Measurements from ENCODE around the gene SRRM2. TPM values are rescaled to one million over a fixed set of nuclear protein-coding genes. Genes with fewer than 3 reads are reported as not detected.

Gene SRRM2
- total RNA-seq, 2 experiments from 2014 or later = 460 to 507 TPM

GRCh38 chr16:2710711-2711231, 41.7 kb upstream of the SRRM2 start:
- Mint-ChIP-seq H3K4me3 (no peak overlapping the region), H3K27ac (no peak overlapping the region), H3K27me3 (peaks cover 8% of the 10 kb centered on the region), H3K9me3 (no peaks in the 10 kb centered on the region), H3K4me1 (peaks cover 3% of the 10 kb centered on the region), H3K36me3 (peaks cover 4% of the 10 kb centered on the region)
- DNase-seq = no peak

GRCh38 chr16:2711370-2712062, 40.9 kb upstream of the SRRM2 start:
- Mint-ChIP-seq H3K27me3 (peaks cover 8% of the 10 kb centered on the region), H3K36me3 (peaks cover 4% of the 10 kb centered on the region), H3K4me1 (peaks cover 6% of the 10 kb centered on the region), H3K27ac (no peak overlapping the region), H3K9me3 (no peaks in the 10 kb centered on the region), H3K4me3 (no peak overlapping the region)
- no peak for DNase-seq

GRCh38 chr16:2712063-2712441, 40.4 kb upstream of the SRRM2 start:
- Mint-ChIP-seq H3K4me1 (peaks cover 6% of the 10 kb centered on the region), H3K36me3 (peaks cover 4% of the 10 kb centered on the region), H3K27ac (no peak overlapping the region), H3K27me3 (peaks cover 8% of the 10 kb centered on the region), H3K9me3 (no peaks in the 10 kb centered on the region), H3K4me3 (no peak overlapping the region)
- no peak for DNase-seq

- no peak for DNase-seq
- Mint-ChIP-seq H3K4me3 (no peak overlapping the region), H3K9me3 (no peaks in the 10 kb centered on the region), H3K36me3 (peaks cover 4% of the 10 kb centered on the region), H3K4me1 (peaks cover 6% of the 10 kb centered on the region), H3K27ac (no peak overlapping the region), H3K27me3 (peaks cover 8% of the 10 kb centered on the region)
These were observed 39.9 kb upstream of the SRRM2 start for GRCh38 chr16:2712546-2712945.

- no peak overlapping the region for H3K4me3 Mint-ChIP-seq
- H3K9me3 Mint-ChIP-seq = no peaks in the 10 kb centered on the region
- peaks cover 6% of the 10 kb centered on the region for H3K4me1 Mint-ChIP-seq
- H3K27me3 Mint-ChIP-seq = peaks cover 8% of the 10 kb centered on the region
- no peaks in the 10 kb centered on the region for H3K36me3 Mint-ChIP-seq
- DNase-seq = no peak
- H3K27ac Mint-ChIP-seq = no peak overlapping the region
These were observed 38.9 kb upstream of the SRRM2 start for GRCh38 chr16:2713523-2713922.

GRCh38 chr16:2713985-2714774, 38.3 kb upstream of the SRRM2 start:
- H3K4me1 Mint-ChIP-seq = peaks cover 6% of the 10 kb centered on the region
- no peaks in the 10 kb centered on the region for H3K36me3 Mint-ChIP-seq
- H3K4me3 Mint-ChIP-seq = no peak overlapping the region
- H3K27me3 Mint-ChIP-seq = peaks cover 8% of the 10 kb centered on the region
- H3K27ac Mint-ChIP-seq = no peak overlapping the region
- no peaks in the 10 kb centered on the region for H3K9me3 Mint-ChIP-seq
- DNase-seq = no peak

GRCh38 chr16:2715064-2715463, 37.4 kb upstream of the SRRM2 start:
- Mint-ChIP-seq H3K9me3 (no peaks in the 10 kb centered on the region), H3K4me3 (no peak overlapping the region), H3K36me3 (no peaks in the 10 kb centered on the region), H3K4me1 (peaks cover 6% of the 10 kb centered on the region), H3K27ac (no peak overlapping the region), H3K27me3 (peaks cover 8% of the 10 kb centered on the region)
- DNase-seq = no peak

GRCh38 chr16:2715519-2715918, 36.9 kb upstream of the SRRM2 start:
- Mint-ChIP-seq H3K4me1 (peaks cover 6% of the 10 kb centered on the region), H3K36me3 (no peaks in the 10 kb centered on the region), H3K27ac (no peak overlapping the region), H3K4me3 (no peak overlapping the region), H3K9me3 (no peaks in the 10 kb centered on the region), H3K27me3 (peaks cover 8% of the 10 kb centered on the region)
- DNase-seq = peak; percentile 84

- H3K27me3 Mint-ChIP-seq = peaks cover 8% of the 10 kb centered on the region
- H3K4me3 Mint-ChIP-seq = peak overlapping the region; percentile 34
- H3K9me3 Mint-ChIP-seq = no peaks in the 10 kb centered on the region
- H3K27ac Mint-ChIP-seq = no peak overlapping the region
- peaks cover 6% of the 10 kb centered on the region for H3K4me1 Mint-ChIP-seq
- no peaks in the 10 kb centered on the region for H3K36me3 Mint-ChIP-seq
- no peak for DNase-seq
These were observed 36.2 kb upstream of the SRRM2 start for GRCh38 chr16:2715966-2716885.

GRCh38 chr16:2716948-2717347, 35.5 kb upstream of the SRRM2 start:
- Mint-ChIP-seq H3K4me1 (peaks cover 6% of the 10 kb centered on the region), H3K9me3 (no peaks in the 10 kb centered on the region), H3K36me3 (no peaks in the 10 kb centered on the region), H3K27me3 (peaks cover 8% of the 10 kb centered on the region), H3K4me3 (no peak overlapping the region), H3K27ac (no peak overlapping the region)
- no peak for DNase-seq

- peaks cover 7% of the 10 kb centered on the region for H3K4me1 Mint-ChIP-seq
- H3K36me3 Mint-ChIP-seq = no peaks in the 10 kb centered on the region
- no peak overlapping the region for H3K27ac Mint-ChIP-seq
- no peaks in the 10 kb centered on the region for H3K9me3 Mint-ChIP-seq
- no peak overlapping the region for H3K4me3 Mint-ChIP-seq
- DNase-seq = no peak
- peaks cover 8% of the 10 kb centered on the region for H3K27me3 Mint-ChIP-seq
These were observed 34.8 kb upstream of the SRRM2 start for GRCh38 chr16:2717383-2718263.

GRCh38 chr16:2719328-2720063, 32.9 kb upstream of the SRRM2 start:
- H3K4me1 Mint-ChIP-seq = peaks cover 7% of the 10 kb centered on the region
- H3K9me3 Mint-ChIP-seq = no peaks in the 10 kb centered on the region
- H3K27ac Mint-ChIP-seq = no peak overlapping the region
- H3K4me3 Mint-ChIP-seq = peak overlapping the region; percentile 50
- H3K27me3 Mint-ChIP-seq = peaks cover 9% of the 10 kb centered on the region
- H3K36me3 Mint-ChIP-seq = no peaks in the 10 kb centered on the region
- no peak for DNase-seq

- Mint-ChIP-seq H3K36me3 (no peaks in the 10 kb centered on the region), H3K27ac (peak within 1 kb of the TSS; percentile 77), H3K4me1 (peaks cover 4% of the 10 kb centered on the region), H3K27me3 (peaks cover 6% of the 10 kb centered on the region), H3K9me3 (no peaks in the 10 kb centered on the region), H3K4me3 (peak within 1 kb of the TSS; percentile 84)
- no peak for DNase-seq
These were observed 32.4 kb upstream of the SRRM2 start, which contains the start of gene PRSS27 for GRCh38 chr16:2720064-2720457. TSS of gene PRSS27 (minus strand) at chr16:2720224. CDS start at chr16:2720160, 64 bp downstream.
